Neural progenitor cell (in vitro differentiated cells): ENCODE measurements around the gene TMED3. TPM values are rescaled to one million over a fixed set of nuclear protein-coding genes. Genes with fewer than 3 reads are reported as not detected.

ENCODE experiments used
- DNase-seq: peaks from one replicate; pipeline ENCODE4 v3.0.0-alpha.2; 2016; ENCODE audit warnings: low spot score
- H2AFZ ChIP-seq: fragments of 200-600 bp; sonication (generic); replicated peaks from 2 replicates; pipeline ENCODE4 v1.6.1; 2016; ENCODE audit warnings: antibody characterized with exemption
- H3F3A ChIP-seq: fragments of 200-600 bp; sonication (generic); 2 replicates; pipeline ENCODE4 v1.6.1; 2016; ENCODE audit warnings: antibody characterized with exemption, low read depth
- H3K27ac ChIP-seq: fragments of 200-600 bp; sonication (generic); 2 replicates; pipeline ENCODE4 v1.5.1; 2016; ENCODE audit warnings: mild to moderate bottlenecking
- H3K27me3 ChIP-seq: fragments of 200-600 bp; sonication (generic); 2 replicates; pipeline ENCODE4 v1.6.1; 2016; ENCODE audit warnings: mild to moderate bottlenecking, moderate library complexity
- H3K36me3 ChIP-seq: fragments of 200-600 bp; sonication (generic); 2 replicates; pipeline ENCODE4 v1.5.1; 2016
- H3K4me1 ChIP-seq: fragments of 200-600 bp; sonication (generic); 2 replicates; pipeline ENCODE4 v1.6.1; 2016; ENCODE audit warnings: mixed run types
- H3K4me2 ChIP-seq: fragments of 200-600 bp; sonication (generic); 2 replicates; pipeline ENCODE4 v1.6.1; 2016
- H3K4me3 ChIP-seq: fragments of 200-600 bp; sonication (generic); 2 replicates; pipeline ENCODE4 v1.5.1; 2016
- H3K79me2 ChIP-seq: fragments of 200-600 bp; sonication (generic); 2 replicates; pipeline ENCODE4 v1.6.1; 2016; ENCODE audit warnings: low read depth
- H3K9ac ChIP-seq: fragments of 200-600 bp; sonication (generic); 2 replicates; pipeline ENCODE4 v1.6.1; 2016
- H3K9me3 ChIP-seq: fragments of 200-600 bp; sonication (generic); 2 replicates; pipeline ENCODE4 v1.5.1; 2016; ENCODE audit warnings: low read depth
- H4K20me1 ChIP-seq: fragments of 200-600 bp; sonication (generic); 2 replicates; pipeline ENCODE4 v1.6.1; 2016; ENCODE audit warnings: low read depth
- H3K27ac Mint-ChIP-seq: 3 replicates; pipeline ENCODE4 v1.8.0; 2021; ENCODE audit warnings: mixed read lengths
- H3K27me3 Mint-ChIP-seq: 2 replicates; pipeline ENCODE4 v1.8.0; 2022; ENCODE audit warnings: low read depth, mild to moderate bottlenecking, inconsistent platforms, moderate library complexity, mixed read lengths; ENCODE audit not compliant: insufficient read depth
- H3K36me3 Mint-ChIP-seq: 3 replicates; pipeline ENCODE4 v1.8.0; 2021; ENCODE audit warnings: mixed read lengths
- H3K4me1 Mint-ChIP-seq: 3 replicates; pipeline ENCODE4 v1.8.0; 2021; ENCODE audit warnings: mixed read lengths
- H3K4me3 Mint-ChIP-seq: 3 replicates; pipeline ENCODE4 v1.8.0; 2021; ENCODE audit warnings: mild to moderate bottlenecking, moderate library complexity, mixed read lengths
- H3K9me3 Mint-ChIP-seq: 3 replicates; pipeline ENCODE4 v1.8.0; 2020; ENCODE audit warnings: mixed read lengths
- EZH2 ChIP-seq: fragments of 200-600 bp; sonication (generic); IDR thresholded peaks from 2 replicates; pipeline ENCODE4 v1.6.1; 2017; ENCODE audit warnings: antibody characterized with exemption, mild to moderate bottlenecking, moderate library complexity
- EZH2phosphoT487 ChIP-seq: fragments of 200-600 bp; sonication (generic); IDR thresholded peaks from 2 replicates; pipeline ENCODE4 v1.6.1; 2017; ENCODE audit warnings: antibody characterized with exemption
- total RNA-seq: library from RNA; depleted of rRNA; stranded (reverse); fragments of >200 nt; gene quantifications from 2 replicates; pipeline ENCODE4 v1.2.3, GENCODE V29; 2015; ENCODE audit warnings: low replicate concordance
- TF ChIP-seq, protein P1 (sequence below): fragments of 200-600 bp; sonication (generic); IDR thresholded peaks from 2 replicates; pipeline ENCODE4 v1.5.1; 2017; ENCODE audit warnings: antibody characterized with exemption, mild to moderate bottlenecking

The TMED3 gene
- total RNA-seq, 1 donor from 2014 or later: 28.5 TPM

DNA sequence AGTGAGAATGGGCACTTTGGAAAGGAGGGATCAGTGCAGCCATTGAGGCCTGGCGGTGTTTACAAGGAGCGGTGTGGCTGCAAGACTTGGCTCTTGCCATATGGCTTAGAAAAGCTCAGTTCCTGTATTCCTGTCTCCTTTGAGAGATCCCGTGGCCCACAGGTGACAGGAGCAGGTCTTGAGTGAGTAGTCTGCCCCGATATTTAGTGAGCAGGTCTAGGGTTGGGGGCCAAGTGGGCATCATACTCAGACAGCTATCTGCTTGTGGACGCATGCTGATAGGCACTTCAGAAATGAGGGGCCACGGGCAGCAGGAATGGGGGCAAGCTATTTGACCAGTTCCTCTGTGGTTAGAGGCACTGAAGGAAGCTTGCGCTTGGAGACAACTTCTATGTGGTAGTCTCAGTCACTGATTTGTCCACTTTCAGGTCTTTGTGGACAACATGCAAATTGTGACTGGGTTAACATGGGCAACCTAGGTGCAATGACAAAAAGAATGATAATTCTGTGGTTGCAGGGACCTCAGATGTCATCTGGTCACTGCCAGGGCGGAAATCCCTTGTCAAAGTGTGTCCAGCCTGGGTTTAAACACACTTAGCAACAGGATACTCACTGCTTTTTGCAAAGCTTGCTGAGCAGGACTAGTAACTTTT is 1.1 kb downstream of the TMED3 start:
- DNase-seq: no peak
- no peaks in the 10 kb centered on the region for H3K9me3 Mint-ChIP-seq
- peak overlapping the region; percentile 86 for H3K4me3 Mint-ChIP-seq
- H3F3A ChIP-seq: peaks cover 7% of the 10 kb centered on the region
- H3K36me3 ChIP-seq: no peaks in the 10 kb centered on the region
- no peaks in the 10 kb centered on the region for H3K9me3 ChIP-seq
- peak overlapping the region; percentile 90 for H2AFZ ChIP-seq
- peaks cover 11% of the 10 kb centered on the region for H3K4me1 Mint-ChIP-seq
- no peaks in the 10 kb centered on the region for H4K20me1 ChIP-seq
- no peak overlapping the region for H3K27ac Mint-ChIP-seq
- H3K27me3 Mint-ChIP-seq: peaks cover 12% of the 10 kb centered on the region
- H3K9ac ChIP-seq: no peak overlapping the region
- H3K4me3 ChIP-seq: peak overlapping the region; percentile 69
- peaks cover 8% of the 10 kb centered on the region for H3K4me1 ChIP-seq
- peaks cover 37% of the 10 kb centered on the region for H3K27me3 ChIP-seq
- H3K27ac ChIP-seq: no peak overlapping the region
- H3K4me2 ChIP-seq: peak overlapping the region; percentile 98
- peaks cover 17% of the 10 kb centered on the region for H3K36me3 Mint-ChIP-seq
- peaks cover 24% of the 10 kb centered on the region for H3K79me2 ChIP-seq
- TF ChIP-seq EZH2 (no peak), EZH2phosphoT487 (no peak)
- TF ChIP-seq, protein P1, sequence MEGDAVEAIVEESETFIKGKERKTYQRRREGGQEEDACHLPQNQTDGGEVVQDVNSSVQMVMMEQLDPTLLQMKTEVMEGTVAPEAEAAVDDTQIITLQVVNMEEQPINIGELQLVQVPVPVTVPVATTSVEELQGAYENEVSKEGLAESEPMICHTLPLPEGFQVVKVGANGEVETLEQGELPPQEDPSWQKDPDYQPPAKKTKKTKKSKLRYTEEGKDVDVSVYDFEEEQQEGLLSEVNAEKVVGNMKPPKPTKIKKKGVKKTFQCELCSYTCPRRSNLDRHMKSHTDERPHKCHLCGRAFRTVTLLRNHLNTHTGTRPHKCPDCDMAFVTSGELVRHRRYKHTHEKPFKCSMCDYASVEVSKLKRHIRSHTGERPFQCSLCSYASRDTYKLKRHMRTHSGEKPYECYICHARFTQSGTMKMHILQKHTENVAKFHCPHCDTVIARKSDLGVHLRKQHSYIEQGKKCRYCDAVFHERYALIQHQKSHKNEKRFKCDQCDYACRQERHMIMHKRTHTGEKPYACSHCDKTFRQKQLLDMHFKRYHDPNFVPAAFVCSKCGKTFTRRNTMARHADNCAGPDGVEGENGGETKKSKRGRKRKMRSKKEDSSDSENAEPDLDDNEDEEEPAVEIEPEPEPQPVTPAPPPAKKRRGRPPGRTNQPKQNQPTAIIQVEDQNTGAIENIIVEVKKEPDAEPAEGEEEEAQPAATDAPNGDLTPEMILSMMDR: no peak

GRCh38 chr15:79314186-79314585 is 3.3 kb downstream of the TMED3 start:
- H3K9me3 Mint-ChIP-seq: no peaks in the 10 kb centered on the region
- H3K36me3 Mint-ChIP-seq: peaks cover 37% of the 10 kb centered on the region
- H3K36me3 ChIP-seq: no peaks in the 10 kb centered on the region
- H2AFZ ChIP-seq: no peak overlapping the region
- TF ChIP-seq EZH2 (no peak), EZH2phosphoT487 (no peak)
- TF ChIP-seq, protein P1: no peak
- no peak overlapping the region for H3K4me2 ChIP-seq
- H3K4me1 Mint-ChIP-seq: peaks cover 11% of the 10 kb centered on the region
- peaks cover 16% of the 10 kb centered on the region for H3K27me3 ChIP-seq
- H3K9me3 ChIP-seq: no peaks in the 10 kb centered on the region
- H3K27ac Mint-ChIP-seq: no peak overlapping the region
- peaks cover 7% of the 10 kb centered on the region for H3F3A ChIP-seq
- H3K4me3 ChIP-seq: no peak overlapping the region
- DNase-seq: no peak
- H3K4me3 Mint-ChIP-seq: no peak overlapping the region
- H3K27ac ChIP-seq: no peak overlapping the region
- no peaks in the 10 kb centered on the region for H4K20me1 ChIP-seq
- no peak overlapping the region for H3K9ac ChIP-seq
- H3K4me1 ChIP-seq: peaks cover 8% of the 10 kb centered on the region
- peaks cover 24% of the 10 kb centered on the region for H3K79me2 ChIP-seq
- peaks cover 12% of the 10 kb centered on the region for H3K27me3 Mint-ChIP-seq

GRCh38 chr15:79314811-79315210 is 3.9 kb downstream of the TMED3 start:
- H3K4me1 ChIP-seq: peaks cover 8% of the 10 kb centered on the region
- Mint-ChIP-seq H3K27me3 (peaks cover 8% of the 10 kb centered on the region), H3K9me3 (peaks cover 2% of the 10 kb centered on the region), H3K27ac (no peak overlapping the region), H3K36me3 (peaks cover 44% of the 10 kb centered on the region), H3K4me3 (no peak overlapping the region), H3K4me1 (peaks cover 11% of the 10 kb centered on the region)
- TF ChIP-seq, protein P1: no peak
- TF ChIP-seq EZH2phosphoT487: no peak
- no peak for TF ChIP-seq EZH2
- H3K79me2 ChIP-seq: peaks cover 24% of the 10 kb centered on the region
- H2AFZ ChIP-seq: no peak overlapping the region
- no peaks in the 10 kb centered on the region for H4K20me1 ChIP-seq
- H3K9ac ChIP-seq: no peak overlapping the region
- no peaks in the 10 kb centered on the region for H3K36me3 ChIP-seq
- peaks cover 9% of the 10 kb centered on the region for H3K27me3 ChIP-seq
- no peak for DNase-seq
- no peaks in the 10 kb centered on the region for H3K9me3 ChIP-seq
- H3K4me2 ChIP-seq: no peak overlapping the region
- no peak overlapping the region for H3K4me3 ChIP-seq
- no peak overlapping the region for H3K27ac ChIP-seq
- H3F3A ChIP-seq: peaks cover 7% of the 10 kb centered on the region
